HG03558 (cell line): ENCODE measurements around the gene NPB.

Source experiments
- ATAC-seq: cut with Tn5 transposase; IDR thresholded peaks from one replicate; pipeline ENCODE4 v1.9.1; 2021; ENCODE audit warnings: moderate number of reproducible peaks; ENCODE audit not compliant: unreplicated experiment; ENCODE audit errors: extremely low read depth

The NPB gene

GRCh38 chr17:81898029-81898866, 3.8 kb upstream of the NPB start:
- ATAC-seq: no peak

GRCh38 chr17:81898885-81899284, 3.2 kb upstream of the NPB start:
- no peak for ATAC-seq

GRCh38 chr17:81899514-81900166, 2.4 kb upstream of the NPB start:
- no peak for ATAC-seq

- ATAC-seq: no peak
Measured at GRCh38 chr17:81900181-81900820, 1.7 kb upstream of the NPB start.

GRCh38 chr17:81901167-81902022, 643 bp upstream of the NPB start:
- ATAC-seq: no peak

- no peak for ATAC-seq
Measured at GRCh38 chr17:81902653-81903414, 796 bp downstream of the NPB start.

GRCh38 chr17:81903415-81903831, 1.4 kb downstream of the NPB start:
- no peak for ATAC-seq

GRCh38 chr17:81903896-81904599, 2.0 kb downstream of the NPB start:
- no peak for ATAC-seq

- ATAC-seq: no peak
Measured at GRCh38 chr17:81904600-81905423, 2.8 kb downstream of the NPB start.

GRCh38 chr17:81905424-81905875, 3.4 kb downstream of the NPB start:
- ATAC-seq: no peak

GRCh38 chr17:81905993-81906392, 4.0 kb downstream of the NPB start:
- no peak for ATAC-seq

GRCh38 chr17:81906476-81907218, 4.6 kb downstream of the NPB start:
- ATAC-seq: no peak

GRCh38 chr17:81907219-81908145, 5.4 kb downstream of the NPB start:
- no peak for ATAC-seq

- ATAC-seq: no peak
Measured at GRCh38 chr17:81908793-81909192, 6.8 kb downstream of the NPB start.

- no peak for ATAC-seq
Measured at GRCh38 chr17:81909231-81909630, 7.2 kb downstream of the NPB start.
